Fibroblast of skin of right quadriceps (primary cell): Measurements from ENCODE around the gene SLC24A4.

Source experiments
- DNase-seq: peaks from one replicate; pipeline ENCODE4 v3.0.0-alpha.2; 2013

Gene SLC24A4

DNA sequence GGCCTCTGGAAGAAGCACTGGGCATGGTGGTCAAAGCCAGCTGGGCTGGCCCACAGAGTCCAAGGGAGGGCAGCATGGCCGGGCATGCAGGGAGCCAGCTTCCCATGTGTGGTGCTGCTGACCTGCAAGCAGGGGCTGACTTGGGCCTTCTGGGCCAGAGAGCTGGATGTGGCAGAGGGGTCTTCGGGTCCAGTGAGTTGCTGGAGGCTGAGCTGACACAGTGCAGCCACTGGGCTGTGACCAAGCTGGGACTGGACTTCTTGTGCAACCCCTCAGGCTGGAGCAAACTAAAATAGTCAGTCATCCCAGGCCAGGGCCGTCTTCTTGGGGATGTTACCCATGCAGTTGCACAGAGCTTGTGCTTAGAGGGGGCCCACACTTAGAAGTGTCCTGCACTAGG lies 183.3 kb downstream of the SLC24A4 start:
- no peak for DNase-seq

DNA sequence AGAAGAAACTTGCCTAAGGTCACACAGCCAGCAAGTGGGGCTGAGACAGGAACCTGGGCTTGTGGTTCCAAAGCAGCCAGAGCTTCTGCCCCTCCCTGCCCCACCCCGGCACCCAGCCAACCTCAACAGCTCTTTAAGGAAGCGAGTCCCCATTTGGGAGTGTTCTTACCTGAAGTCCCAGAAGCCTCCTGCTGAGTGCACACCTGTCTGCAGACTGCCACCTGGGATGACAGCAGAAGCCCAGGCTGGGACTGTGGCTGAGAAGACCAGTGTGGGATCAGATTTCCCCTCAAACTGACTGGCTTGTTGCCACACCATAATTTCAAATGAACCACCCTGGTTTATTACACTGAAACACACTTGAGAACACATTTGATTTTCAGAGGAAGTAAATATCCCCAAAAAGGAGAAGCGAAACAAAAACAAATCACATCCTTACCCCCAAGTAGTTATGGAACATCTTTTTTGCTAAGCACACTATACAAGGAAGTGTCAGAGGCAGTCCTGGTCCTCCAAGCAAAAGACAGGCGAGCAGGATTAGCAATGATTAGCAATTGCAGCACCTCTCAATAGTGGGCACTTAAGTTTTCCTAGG lies 184.3 kb downstream of the SLC24A4 start:
- no peak for DNase-seq

DNA sequence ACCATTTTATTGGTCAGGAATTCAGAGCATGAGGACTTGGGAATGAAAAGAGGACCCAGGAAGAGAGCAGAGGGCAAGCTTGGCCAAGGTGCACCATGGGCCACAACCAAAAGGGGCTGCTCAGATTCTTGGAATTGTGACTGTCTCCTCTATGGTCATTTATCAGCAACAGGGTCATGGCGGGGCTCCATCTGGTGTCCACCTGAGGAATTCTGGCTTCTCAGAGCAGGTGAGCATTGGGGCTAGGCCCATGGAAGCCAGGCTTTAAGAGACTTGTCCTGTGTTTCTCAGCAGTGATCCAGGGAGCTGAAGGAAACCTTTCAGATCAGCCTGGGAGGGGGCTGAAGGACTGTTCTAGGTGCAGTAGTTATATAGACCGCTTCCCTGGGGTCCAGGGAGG lies 188.0 kb downstream of the SLC24A4 start:
- no peak for DNase-seq

DNA sequence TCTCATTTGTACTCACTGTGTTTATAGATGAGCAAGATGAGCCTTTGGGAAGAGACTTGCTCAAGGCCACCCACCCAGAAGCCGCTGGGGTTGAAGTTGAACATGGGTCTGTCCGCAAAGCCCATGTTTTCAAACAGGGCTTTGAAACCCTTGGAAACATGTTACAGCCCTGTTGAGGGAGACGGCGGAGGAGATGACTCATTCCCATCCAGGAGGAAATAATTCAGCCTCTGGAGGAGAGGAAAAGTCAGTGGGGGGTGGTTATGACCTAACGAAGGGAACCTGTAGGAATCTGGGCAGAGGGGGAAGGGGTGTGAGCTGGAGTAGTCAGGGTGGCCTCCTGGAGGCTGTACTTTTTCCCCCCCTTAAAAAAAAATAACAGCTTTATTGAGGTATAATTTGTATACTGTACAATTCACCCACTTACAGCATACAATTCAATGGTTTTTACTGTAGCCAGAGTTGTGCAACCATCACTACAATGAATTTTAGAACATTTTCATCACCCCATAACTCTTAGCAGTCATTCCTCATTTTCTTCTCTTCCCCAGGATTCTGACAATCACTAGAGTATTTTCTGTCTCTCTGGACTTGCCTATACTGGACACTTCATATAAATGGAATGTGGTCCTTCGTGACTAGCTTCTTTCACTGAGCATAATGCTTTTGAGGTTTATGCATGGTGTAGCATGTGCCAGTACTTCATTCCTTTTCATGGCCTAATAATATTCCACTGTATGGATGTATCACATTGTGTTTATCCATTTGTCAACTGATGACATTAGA lies 188.7 kb downstream of the SLC24A4 start:
- peak; percentile 99 for DNase-seq

DNA sequence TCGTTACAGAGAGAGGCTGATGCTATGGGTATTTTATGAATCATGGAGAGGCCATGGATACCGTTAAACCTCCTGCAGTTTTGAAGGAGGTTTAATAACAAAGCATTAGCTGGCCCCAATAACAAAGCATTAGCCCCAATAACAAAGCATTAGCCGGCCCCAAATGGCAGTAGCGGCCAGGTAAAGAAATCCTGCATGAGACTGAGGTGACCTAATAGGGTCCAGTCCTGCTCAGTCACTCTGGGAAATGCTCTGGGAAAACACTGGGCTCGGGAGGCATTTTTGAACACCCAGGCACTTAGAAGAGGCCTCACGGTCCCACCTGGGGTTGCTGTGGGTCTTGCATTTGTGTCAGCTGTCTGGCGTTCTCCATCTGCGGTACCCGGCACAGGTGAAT lies 189.8 kb downstream of the SLC24A4 start:
- DNase-seq, result no peak

DNA sequence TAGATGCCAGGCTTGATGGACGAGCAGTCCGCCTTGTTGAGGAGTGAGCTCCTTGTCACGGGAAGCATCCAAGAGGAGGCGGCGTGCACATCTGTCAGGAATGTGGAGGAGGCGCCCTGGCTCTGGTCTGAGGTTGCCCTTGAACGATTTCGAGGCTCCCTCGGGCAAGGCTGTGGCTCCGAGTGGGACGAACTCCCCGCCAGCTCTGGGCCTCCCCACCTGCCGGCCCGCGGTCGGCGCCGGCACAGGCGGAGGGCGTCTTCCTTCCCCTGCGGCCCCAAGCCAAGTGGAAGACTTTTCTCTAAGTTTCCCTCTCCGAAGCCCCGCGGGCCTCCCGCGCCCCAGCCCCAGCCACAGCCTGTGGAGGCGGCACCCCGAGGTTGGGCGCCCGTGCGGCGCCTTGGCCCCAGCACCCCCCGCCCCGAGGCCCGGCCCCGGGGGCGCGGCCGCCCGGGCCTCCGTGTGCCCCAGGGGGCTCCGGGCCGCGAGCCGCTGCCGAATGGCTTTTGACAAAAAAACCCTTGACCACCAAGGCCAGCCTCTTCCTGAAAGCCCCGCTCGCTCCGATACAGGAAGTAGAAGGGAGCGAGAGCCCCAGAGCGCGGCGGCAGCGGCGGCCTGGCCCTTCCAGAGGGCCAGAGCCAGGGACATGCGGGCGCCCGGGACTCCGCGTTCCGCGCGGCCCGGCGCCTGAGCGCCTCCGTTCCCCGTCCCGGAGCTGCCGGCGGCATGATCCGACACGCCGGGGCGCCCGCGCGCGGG lies 190.4 kb downstream of the SLC24A4 start, which contains the start of gene RIN3:
Gene RIN3, plus strand, starts transcription at position 578 of the 762 bp plus-strand sequence. Its CDS starts 152 bp downstream, at position 730.
- peak; percentile 71 for DNase-seq

DNA sequence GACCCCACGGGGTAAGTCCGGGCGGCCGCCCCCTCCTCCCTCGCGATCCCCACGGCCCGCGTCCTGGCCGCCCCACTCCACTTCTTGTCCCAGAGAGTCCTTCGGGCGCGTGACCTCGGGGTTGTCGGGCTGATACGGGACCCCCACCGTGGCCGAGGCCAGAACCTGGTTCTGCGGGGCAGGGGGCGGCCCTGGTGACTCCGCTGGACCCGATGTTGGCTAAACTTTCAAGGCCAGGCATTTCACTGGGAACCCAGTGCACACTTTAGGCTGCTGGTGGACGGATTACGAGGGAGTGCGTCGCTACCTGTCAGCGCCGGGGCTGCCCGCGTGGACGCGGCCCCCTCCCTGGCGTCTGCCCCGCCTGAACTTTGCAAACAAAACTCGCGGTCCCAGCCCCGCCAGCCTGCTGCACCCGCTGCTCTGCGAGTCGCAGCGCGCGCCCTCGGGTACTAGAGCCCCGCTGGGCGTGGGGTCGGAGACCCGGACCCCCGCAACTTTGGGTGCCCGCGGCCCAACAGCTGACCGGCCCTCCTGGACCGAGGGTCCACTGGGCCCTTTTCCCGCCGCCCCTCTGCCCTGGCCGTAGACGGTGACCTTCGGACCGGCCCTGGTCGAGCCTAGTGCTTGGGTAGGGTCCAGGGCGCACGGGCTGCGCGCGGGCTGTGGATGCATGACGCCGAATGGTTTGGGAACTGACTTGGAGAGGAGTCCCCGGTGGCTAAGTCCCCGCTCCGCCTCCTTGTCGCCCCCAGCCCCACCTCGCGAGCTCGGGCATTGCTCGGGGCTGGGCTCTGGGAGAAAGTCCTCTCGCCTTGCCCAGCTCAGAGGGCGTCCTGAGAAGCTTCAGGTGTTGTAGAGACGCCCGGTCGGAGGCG lies 191.2 kb downstream of the SLC24A4 start:
- no peak for DNase-seq

DNA sequence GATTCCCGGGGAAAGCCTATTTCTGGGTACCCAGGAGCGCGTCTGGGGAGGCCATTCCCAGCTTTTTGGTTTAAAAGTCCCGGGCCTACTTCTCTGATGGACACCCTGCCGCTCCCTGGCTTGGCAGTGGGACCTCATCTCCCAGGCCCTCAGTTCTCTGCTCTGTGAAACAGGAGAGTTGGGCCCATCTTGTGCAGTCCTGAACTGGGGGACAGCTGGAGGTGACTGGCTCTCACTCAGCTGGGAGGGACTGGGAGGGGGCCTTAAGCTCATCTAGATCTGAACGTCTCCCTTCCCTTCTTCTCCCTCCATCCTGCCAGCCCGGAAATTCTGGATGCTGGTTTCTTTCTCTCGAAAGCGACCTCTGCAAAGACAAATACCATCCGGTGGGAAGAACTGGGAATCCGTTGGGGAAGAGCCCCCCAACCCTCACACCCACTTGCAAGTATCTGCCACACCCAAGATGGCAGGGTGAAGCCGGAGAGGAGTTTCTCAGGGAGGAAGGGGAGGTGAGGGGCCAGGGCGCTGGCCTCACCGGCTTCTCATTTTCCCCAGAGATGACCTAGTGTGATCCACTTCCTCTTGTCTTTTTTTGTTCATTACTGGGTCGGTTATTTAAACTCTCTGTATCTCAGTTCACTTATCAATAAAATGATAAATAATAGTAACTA lies 192.0 kb downstream of the SLC24A4 start:
- no peak for DNase-seq

DNA sequence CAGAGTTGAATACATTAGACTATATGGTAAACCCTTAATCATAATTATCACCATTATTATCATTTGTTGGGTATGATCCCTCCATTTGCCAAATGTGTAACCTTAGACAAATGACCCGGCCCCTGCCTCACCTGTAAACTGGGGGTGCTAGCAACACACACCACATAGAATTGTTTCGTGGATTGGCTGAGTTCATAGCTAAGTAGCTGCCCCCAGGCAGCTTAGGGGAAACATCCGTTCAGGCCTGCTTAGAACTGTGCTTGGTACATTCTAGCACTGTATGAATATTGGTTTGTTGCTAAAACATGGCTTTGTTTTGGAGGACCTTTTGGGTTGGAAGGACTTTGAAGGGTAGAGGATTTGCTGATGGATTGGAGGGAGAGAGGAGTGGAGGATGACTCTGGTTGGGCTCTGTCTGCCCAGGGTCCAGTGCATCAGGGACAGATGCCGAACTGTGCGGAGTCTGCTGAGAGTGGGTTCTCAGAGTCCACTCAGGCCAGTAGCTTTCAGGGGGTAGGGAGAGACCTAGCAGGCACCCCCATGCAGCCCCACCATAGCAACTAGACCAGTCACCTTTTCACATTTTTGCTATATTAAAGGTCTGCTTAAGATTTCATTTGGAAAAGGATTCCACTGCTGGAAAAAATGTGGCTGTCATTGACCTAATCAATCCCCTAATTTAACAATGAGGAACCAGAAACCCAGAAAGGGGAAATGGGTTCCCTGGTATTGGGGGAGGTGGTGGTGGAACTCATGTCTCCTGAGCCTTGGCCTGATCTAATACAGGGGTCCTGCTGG lies 192.8 kb downstream of the SLC24A4 start:
- DNase-seq, result no peak

DNA sequence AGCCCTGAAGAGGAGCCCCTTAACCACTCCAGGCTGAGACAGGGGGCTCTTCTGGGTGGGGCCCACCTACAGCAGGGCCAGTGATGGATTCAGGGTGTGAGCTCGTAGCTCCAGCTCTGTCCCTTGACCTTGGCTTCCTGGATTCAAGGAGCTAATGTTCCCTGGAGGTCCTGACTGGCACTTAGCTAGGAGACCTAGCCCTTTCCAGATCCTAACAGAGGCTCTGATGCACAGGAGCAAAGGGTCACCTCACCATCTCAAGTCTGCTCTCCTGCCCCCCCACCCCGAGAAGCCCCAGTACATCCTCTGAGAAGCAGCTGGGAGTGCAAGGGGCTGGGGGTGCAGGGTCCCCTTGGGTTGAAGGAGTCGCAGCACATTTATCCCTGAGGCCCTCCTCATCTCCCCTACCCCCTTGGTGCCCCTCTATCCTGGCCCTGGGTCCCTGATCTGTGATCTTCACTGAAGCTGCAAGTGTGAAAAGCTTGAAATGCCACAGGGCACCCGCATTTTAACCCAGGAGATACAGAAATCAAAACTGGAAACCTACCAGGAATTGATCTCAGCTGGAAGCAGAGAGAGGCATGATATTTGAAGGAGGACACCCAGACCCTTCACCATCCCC lies 193.5 kb downstream of the SLC24A4 start:
- DNase-seq, result no peak

DNA sequence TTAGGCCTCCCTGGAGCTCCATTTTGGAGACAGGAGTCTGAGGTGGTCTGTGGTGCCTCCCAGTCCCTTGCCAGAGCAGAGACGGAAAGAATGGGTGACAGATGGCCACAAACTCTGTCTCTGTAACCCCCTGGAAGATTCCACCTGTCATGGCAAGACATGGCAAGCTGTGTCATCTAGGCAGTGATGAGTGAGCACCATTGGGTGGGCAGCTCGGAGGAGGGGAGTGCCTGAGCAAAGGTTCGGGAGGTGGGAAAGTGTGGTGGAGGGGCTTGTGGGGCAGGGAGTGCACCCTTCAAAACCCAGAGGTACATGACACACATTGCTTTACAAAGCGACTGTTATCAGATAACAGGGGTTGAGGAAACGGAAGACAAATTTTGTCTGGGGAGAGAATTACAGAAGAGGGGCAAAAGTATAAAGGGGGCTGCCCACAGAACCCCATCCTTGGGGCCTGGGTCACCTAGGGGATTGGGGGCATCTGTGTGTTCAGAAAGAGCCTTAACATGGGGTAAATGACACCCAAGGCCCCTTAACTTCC lies 194.1 kb downstream of the SLC24A4 start:
- no peak for DNase-seq

DNA sequence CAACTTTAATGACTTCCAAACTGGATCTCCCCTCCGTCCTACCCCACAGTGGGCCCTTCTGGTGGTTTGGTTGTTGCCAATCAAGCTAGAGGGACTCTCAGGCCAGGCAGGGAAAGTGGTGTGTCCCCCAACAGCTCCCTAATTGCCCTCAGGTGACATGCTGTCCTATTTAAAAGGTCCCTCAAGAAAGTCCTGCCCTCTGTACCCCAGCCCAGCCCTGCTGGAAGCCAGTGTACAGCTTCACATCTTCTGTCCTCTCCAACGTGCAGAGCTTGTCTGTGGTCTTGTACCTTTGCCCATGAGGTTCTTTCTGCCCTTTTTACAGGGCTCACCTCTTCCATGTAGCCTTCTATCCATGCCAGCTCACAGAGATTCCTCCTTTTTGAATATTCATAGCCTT lies 194.8 kb downstream of the SLC24A4 start:
- DNase-seq, result no peak

DNA sequence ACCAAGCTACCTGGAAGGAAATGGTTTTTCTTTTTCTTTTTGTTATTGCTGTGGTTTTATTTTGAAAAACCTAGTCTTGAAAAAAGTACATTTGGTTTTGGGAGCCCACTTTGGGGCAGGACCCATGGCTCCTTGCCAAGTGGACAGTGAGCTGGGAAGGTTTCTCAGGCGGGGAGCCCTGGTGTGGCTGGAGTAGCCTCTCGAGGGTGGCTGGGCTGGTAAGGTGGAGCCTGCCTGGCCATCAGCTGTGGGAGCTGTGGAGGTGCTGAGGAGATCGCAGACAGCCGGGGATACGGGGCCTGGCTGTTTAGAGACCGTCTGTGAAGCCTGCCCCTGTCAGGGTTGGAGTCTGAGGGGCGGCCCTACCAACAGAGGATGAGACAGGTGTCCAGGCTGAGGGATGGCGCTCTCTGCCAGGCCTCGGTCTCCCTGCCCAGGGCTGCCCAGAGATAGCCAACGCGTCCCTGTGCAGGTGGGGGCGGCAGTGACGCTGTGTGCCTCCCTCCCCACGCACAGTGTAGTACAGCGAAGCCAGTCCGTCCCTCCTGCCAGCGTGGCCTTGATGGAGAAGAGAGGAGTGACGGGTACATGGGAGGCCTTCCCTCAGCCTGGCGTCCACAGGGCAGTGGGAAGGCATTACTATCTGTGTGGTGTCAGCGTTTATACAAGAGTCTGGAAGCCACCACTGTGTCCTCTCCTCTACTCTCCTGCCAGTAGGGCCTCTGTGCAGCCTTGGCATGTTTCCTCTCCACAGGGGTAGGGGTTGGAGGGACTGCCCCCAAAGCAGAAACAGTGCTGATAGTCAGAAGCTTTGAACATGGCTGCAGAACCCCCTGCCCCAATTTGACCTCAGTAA lies 196.5 kb downstream of the SLC24A4 start:
- DNase-seq, result no peak

DNA sequence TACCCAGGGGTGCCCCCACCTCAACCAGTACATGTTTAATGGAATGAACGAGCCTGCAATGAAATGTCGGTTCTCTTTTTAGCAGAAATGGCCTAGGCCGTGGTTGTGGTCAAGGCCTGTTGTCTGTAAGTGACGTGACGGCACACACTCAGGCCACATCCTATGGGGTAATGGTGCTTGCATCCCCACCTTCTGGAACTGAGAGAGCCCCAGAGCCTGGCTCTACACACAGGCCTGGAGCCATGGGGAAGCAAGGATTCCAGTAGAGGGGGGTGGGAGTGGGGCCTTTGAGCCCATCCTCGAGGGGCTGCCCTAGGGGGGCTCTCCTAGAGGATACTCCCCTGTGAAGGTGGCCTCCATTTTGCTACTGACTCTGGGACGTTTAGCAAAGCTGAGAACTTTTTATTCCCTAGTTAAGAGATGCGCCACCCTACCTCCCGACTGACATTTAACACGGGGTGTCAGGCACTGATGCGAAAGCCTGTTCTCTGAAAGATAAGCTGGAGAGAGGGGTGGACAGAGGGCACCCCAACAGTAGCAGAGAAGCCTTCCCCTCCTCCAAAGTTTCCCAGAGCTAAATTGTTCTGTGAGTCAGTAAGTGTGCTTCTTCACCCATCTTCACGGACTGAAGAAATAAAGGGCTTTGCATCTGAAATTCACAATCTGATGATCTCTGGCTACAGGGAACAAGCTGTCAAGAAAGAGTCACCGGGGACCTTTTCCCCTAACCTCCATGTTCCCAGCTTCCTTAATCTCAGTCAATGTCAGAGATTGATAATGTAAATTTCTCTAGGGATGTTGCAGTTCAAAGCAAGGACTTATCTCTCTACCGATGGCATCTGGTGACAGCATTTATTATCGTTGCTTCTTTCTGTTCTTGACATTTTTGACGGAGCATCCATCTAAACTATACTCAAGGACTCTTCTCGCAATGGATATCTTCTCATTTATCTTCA lies 197.4 kb downstream of the SLC24A4 start:
- no peak for DNase-seq

DNA sequence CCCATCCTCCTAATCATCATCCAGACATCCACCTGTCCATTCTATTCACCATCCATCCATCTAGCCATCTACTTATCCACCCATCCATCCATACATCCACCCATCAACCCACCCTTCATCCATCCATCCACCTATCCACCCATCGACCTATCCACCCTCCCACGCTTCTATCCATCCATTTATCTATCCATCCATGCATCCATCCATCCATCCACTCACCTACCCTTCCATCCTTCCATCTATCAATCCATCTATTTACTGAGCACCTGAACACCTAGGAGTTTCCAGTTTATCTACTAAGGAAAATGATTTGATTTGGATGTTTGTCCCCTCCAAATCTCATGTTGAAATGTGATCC lies 198.1 kb downstream of the SLC24A4 start:
- no peak for DNase-seq

DNA sequence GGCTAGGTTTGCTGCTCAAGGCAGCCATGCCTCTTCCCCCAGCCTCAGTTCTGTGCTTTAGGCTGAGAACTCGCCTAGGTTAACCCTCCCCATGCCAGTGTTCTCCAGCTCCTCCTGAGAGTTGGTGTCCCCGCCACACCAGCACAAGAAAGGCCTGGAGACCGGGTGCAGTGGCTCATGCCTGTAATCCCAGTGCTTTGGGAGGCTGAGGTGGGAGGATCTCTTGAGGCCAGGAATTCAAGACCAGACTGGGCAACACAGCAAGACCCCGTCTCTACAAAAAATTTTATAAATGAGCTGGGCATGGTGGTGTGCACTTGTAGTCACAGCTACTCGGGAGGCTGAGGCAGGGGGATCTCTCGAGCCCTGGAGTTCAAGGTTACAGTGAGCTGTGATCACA lies 200.8 kb downstream of the SLC24A4 start:
- DNase-seq, result no peak

DNA sequence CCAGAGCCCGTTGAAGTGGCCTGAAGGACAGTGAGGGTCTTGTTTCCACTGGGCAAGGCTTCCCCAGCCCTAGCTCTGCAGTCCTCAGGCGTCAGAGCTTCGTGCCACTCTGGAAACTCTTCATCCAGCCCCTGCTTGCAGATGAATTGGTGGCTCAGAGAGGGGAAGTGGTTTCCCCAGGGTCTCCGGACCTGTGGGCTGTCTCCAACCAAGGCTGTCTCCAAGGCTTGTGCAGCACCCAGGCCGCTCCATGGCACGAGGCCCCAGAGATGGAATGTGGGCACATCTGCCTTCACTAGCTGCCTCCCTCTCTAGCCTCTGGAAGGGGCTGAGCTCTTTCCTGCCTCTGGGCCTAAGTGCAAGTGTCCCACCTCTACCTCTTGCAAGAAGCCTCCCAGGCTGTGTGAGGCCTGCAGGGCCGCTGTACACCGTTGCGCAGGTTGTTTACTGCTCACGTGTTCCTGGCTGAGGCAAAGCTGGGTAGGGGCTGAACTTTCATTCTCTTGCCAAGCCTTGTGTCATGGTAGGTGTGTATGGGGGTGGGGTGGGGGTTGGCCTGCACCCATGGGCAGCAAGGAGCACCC lies 201.7 kb downstream of the SLC24A4 start:
- DNase-seq, result no peak
